ENCODE results near the gene TRNAU1AP.

DNA sequence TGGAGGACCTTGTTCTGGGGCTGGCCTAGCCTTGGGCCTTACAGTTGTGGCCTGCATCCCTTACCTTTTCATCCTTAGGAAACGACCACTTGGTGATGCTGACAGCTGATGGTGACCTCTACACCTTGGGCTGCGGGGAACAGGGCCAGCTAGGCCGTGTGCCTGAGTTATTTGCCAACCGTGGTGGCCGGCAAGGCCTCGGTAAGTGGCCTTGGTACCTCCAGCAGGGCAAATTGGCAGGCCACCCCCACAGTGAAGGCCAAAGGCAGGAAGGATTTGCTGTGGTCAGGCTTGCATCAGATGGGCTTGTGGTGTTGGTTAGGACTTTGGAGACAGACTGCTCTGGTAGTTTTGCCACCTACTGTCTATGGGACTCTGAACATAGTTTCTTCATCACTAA lies 17.7 kb upstream of the TRNAU1AP start:
- TF ChIP-seq, protein P1, sequence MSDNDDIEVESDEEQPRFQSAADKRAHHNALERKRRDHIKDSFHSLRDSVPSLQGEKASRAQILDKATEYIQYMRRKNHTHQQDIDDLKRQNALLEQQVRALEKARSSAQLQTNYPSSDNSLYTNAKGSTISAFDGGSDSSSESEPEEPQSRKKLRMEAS (IDR thresholded peaks at IDR 0.05) = no peak
- TF ChIP-seq, protein P2, sequence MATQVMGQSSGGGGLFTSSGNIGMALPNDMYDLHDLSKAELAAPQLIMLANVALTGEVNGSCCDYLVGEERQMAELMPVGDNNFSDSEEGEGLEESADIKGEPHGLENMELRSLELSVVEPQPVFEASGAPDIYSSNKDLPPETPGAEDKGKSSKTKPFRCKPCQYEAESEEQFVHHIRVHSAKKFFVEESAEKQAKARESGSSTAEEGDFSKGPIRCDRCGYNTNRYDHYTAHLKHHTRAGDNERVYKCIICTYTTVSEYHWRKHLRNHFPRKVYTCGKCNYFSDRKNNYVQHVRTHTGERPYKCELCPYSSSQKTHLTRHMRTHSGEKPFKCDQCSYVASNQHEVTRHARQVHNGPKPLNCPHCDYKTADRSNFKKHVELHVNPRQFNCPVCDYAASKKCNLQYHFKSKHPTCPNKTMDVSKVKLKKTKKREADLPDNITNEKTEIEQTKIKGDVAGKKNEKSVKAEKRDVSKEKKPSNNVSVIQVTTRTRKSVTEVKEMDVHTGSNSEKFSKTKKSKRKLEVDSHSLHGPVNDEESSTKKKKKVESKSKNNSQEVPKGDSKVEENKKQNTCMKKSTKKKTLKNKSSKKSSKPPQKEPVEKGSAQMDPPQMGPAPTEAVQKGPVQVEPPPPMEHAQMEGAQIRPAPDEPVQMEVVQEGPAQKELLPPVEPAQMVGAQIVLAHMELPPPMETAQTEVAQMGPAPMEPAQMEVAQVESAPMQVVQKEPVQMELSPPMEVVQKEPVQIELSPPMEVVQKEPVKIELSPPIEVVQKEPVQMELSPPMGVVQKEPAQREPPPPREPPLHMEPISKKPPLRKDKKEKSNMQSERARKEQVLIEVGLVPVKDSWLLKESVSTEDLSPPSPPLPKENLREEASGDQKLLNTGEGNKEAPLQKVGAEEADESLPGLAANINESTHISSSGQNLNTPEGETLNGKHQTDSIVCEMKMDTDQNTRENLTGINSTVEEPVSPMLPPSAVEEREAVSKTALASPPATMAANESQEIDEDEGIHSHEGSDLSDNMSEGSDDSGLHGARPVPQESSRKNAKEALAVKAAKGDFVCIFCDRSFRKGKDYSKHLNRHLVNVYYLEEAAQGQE (IDR thresholded peaks at IDR 0.05; ENCODE audit: low read depth) = no peak
- TF ChIP-seq ZBTB7A (IDR thresholded peaks at IDR 0.05; ENCODE audit: low read depth) (no peak), RAD21 (IDR thresholded peaks at IDR 0.05; ENCODE audit: low read depth) (no peak), YY1 (IDR thresholded peaks at IDR 0.05; ENCODE audit: low read depth) (no peak), TAF1 (IDR thresholded peaks at IDR 0.05; ENCODE audit: low read depth) (no peak), TEAD4 (IDR thresholded peaks at IDR 0.05) (no peak), NFIC (IDR thresholded peaks at IDR 0.05) (no peak), CREB1 (IDR thresholded peaks at IDR 0.05; ENCODE audit: low read depth) (no peak), CEBPB (IDR thresholded peaks at IDR 0.05) (no peak)
